Keratinocyte (primary cell): ENCODE results near the gene MTHFD2.

Source experiments
- EZH2 ChIP-seq: IDR thresholded peaks from one replicate; pipeline ENCODE4 v1.6.1; 2012; ENCODE audit warnings: inconsistent platforms, mild to moderate bottlenecking, low read length, moderate library complexity
- TF ChIP-seq, protein P1 (sequence below), 3 experiments: IDR thresholded peaks in 1 of 3; conservative IDR thresholded peaks in 1 of 3; optimal IDR thresholded peaks in 1 of 3; 2 replicates in 2 of 3; 3 replicates in 1 of 3; pipeline versions ENCODE3 to v1.5.1; 2011; ENCODE audit warnings: low read length in 3 of 3, mild to moderate bottlenecking in 3 of 3, moderate library complexity in 2 of 3, control low read depth in 1 of 3, inconsistent platforms in 1 of 3; ENCODE audit not compliant: insufficient read depth in 2 of 3; ENCODE audit errors: extremely low read depth in 1 of 3

DNA sequence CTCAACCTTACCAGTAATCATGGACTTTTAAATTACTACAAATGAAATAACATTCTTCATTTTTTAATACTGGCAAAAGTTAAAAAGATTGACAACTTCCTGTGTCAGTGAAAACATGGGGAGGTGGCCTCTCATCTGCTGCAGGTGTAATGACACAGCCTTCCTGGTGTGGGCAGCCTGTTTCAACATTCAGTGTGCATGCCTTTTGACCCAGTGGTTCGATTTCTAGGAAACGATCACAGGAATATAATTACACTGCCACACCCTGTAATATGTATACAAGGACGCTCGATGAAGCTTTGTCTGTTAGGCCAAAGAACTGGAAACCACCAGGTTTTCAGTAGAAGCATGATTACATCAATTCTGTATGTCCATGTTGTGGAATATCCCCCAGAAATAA lies 68.7 kb downstream of the MTHFD2 start:
- TF ChIP-seq, protein P1, sequence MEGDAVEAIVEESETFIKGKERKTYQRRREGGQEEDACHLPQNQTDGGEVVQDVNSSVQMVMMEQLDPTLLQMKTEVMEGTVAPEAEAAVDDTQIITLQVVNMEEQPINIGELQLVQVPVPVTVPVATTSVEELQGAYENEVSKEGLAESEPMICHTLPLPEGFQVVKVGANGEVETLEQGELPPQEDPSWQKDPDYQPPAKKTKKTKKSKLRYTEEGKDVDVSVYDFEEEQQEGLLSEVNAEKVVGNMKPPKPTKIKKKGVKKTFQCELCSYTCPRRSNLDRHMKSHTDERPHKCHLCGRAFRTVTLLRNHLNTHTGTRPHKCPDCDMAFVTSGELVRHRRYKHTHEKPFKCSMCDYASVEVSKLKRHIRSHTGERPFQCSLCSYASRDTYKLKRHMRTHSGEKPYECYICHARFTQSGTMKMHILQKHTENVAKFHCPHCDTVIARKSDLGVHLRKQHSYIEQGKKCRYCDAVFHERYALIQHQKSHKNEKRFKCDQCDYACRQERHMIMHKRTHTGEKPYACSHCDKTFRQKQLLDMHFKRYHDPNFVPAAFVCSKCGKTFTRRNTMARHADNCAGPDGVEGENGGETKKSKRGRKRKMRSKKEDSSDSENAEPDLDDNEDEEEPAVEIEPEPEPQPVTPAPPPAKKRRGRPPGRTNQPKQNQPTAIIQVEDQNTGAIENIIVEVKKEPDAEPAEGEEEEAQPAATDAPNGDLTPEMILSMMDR (optimal IDR thresholded peaks at IDR 0.05 in 1 of 3, IDR thresholded peaks at IDR 0.05 in 1 of 3, conservative IDR thresholded peaks at IDR 0.05 in 1 of 3; ENCODE audit: extremely low read depth in 1 of 3, insufficient read depth in 2 of 3, low read length in 3 of 3): peak; percentile 36 to 61 (median 49)
- no peak for TF ChIP-seq EZH2
